KG1 (cell line): ENCODE data around the gene LENG8.
"Not testable (repeated sequence)": the region's sequence is repeated elsewhere in the genome, so short reads cannot be mapped to it uniquely, and the experiment has no call there.

Experiments used
- DNase-seq: peaks from one replicate; lab custom pipeline; 2025; lab: John Stamatoyannopoulos, UW

The LENG8 gene

GRCh38 chr19:54462047-54462654, 13.2 kb downstream of the LENG8 start:
- DNase-seq = no peak

GRCh38 chr19:54462655-54463530, 13.9 kb downstream of the LENG8 start:
- DNase-seq = no peak

GRCh38 chr19:54463531-54464043, 14.6 kb downstream of the LENG8 start, which contains the start of gene LENG9:
TSS of gene LENG9 (minus strand) at chr19:54463778. CDS start at chr19:54463526, 252 bp downstream.
- DNase-seq = peak; percentile 80

- peak; percentile 82 for DNase-seq
Measured at GRCh38 chr19:54464044-54464629, 15.1 kb downstream of the LENG8 start.

- peak; percentile 82 for DNase-seq
Measured at GRCh38 chr19:54464630-54465425, 15.8 kb downstream of the LENG8 start.

GRCh38 chr19:54465426-54466109, 16.6 kb downstream of the LENG8 start:
- DNase-seq = no peak

- not testable (repeated sequence) for DNase-seq
Measured at GRCh38 chr19:54466110-54466480, 17.1 kb downstream of the LENG8 start.

GRCh38 chr19:54469496-54469934, 20.5 kb downstream of the LENG8 start:
- DNase-seq = no peak

GRCh38 chr19:54470276-54470887, 21.4 kb downstream of the LENG8 start:
- no peak for DNase-seq

- DNase-seq = no peak
Measured at GRCh38 chr19:54470991-54471782, 22.2 kb downstream of the LENG8 start.

GRCh38 chr19:54473071-54473891, 24.3 kb downstream of the LENG8 start, which contains the start of gene CDC42EP5:
TSS of gene CDC42EP5 (minus strand) at chr19:54473296. CDS start at chr19:54465547, 7,749 bp downstream.
- no peak for DNase-seq

GRCh38 chr19:54473892-54474372, 24.9 kb downstream of the LENG8 start:
- DNase-seq = no peak

- no peak for DNase-seq
Measured at GRCh38 chr19:54475706-54476105, 26.7 kb downstream of the LENG8 start.

GRCh38 chr19:54477650-54478049, 28.7 kb downstream of the LENG8 start:
- no peak for DNase-seq

GRCh38 chr19:54478677-54479266, 29.8 kb downstream of the LENG8 start:
- DNase-seq = peak; percentile 45

- DNase-seq = no peak
Measured at GRCh38 chr19:54480051-54480450, 31.1 kb downstream of the LENG8 start.

GRCh38 chr19:54481326-54481930, 32.4 kb downstream of the LENG8 start:
- DNase-seq = peak; percentile 41

GRCh38 chr19:54482889-54483288, 33.9 kb downstream of the LENG8 start:
- no peak for DNase-seq
